ENCODE measurements around the gene ZNF322.
A peak's percentile ranks its signal among the peaks of the same experiment; 100 is the strongest.
"Not testable (repeated sequence)": the region's sequence is repeated elsewhere in the genome, so short reads cannot be mapped to it uniquely, and the experiment has no call there.

Gene ZNF322, protein sequence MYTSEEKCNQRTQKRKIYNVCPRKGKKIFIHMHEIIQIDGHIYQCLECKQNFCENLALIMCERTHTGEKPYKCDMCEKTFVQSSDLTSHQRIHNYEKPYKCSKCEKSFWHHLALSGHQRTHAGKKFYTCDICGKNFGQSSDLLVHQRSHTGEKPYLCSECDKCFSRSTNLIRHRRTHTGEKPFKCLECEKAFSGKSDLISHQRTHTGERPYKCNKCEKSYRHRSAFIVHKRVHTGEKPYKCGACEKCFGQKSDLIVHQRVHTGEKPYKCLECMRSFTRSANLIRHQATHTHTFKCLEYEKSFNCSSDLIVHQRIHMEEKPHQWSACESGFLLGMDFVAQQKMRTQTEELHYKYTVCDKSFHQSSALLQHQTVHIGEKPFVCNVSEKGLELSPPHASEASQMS

DNA sequence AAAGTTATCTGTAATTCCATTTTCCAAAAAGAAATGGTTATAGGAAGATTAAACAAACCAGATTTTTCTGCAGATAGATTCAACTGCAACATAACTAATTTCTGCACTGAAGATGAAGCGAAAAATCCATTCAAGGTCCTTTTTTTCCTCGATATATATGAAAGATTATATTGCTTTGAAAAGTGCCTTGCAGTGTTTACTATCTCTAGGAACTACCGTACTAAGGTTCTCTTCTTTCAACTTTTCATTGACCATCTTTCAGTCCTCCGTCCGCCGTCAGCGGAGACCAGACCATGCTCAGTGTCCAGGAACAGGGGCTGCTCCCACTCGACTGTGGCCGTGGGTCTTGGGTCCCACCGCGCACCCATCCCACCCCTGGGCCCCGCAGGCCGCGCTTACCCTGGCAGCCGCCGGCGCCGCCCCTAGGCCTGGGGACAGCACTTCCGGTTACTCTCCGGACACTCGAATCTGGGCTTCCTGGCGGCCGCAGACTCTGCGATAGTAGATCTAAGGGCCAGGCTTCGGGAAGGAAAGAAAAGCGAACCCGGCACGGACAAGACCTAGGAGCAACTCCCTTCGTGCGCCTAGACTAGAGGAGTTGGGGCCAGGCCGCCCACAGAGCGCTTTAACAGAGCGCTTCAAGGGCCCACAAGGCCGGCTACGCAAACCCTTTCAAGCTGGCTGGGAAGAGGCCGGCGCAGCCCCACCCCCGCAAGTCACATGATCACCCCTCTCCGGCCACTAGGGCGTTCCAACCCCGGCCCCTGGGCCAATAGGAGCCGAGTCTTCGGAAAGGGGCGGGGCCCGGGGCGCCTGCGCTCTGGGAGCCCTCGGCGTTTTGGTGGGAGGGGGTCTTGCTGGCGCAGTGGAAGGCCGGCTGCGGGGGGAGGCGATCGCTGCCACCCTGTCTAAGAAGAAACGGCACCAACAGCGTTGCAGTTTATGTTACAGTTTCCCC is at the start of gene ZNF322:
TSS of gene ZNF322 (minus strand) at position 705 of the 958 bp plus-strand sequence. CDS start 21,193 bp downstream, outside the sequence.
- DNase-seq (ENCODE audit: low spot score) = peak; percentile 97

DNA sequence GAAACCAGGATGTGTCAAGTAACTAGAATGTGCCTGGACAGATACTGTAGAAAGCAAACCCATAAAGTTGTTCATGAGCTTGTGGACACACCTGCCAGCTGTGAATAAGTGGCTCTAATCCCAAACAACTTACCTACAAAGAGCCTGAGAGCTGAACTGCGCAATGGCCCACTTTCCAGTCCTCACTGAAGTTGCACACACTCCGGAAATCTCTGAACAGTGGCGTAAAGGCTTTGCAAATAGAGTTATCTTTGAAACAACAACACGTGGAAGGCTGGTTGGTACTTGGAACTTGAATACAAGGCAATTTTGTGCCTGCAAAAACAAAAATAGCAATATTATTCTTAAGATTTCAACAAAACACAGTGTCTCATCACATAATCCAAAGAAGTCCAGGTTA is 46.2 kb upstream of the ZNF322 start:
- DNase-seq (ENCODE audit: low spot score) = not testable (repeated sequence)

DNA sequence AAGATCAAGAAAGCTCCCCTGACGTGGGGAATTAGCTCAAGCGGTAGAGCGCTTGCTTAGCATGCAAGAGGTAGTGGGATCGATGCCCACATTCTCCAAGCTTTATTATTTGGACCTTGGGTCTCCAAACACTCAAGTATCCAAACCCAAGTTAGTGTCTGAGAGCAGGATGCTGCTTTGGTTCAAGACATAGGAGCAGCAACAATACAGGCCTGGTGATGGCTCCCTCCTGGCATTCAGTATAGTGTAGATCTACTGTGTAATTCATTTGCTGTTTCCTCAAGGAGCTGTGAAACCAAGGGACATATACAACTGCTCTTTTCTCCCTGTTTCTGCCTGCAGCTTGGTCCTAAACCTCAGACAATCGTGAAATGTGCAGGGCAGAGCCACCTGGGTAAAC is 45.8 kb upstream of the ZNF322 start:
- DNase-seq (ENCODE audit: low spot score) = not testable (repeated sequence)

- DNase-seq (ENCODE audit: low spot score) = not testable (repeated sequence)
Observed at GRCh38 chr6:26701023-26701747, 41.6 kb upstream of the ZNF322 start.

GRCh38 chr6:26697496-26697895 is 38.0 kb upstream of the ZNF322 start:
- DNase-seq (ENCODE audit: low spot score) = not testable (repeated sequence)

GRCh38 chr6:26689324-26689947 is 29.9 kb upstream of the ZNF322 start:
- not testable (repeated sequence) for DNase-seq (ENCODE audit: low spot score)

GRCh38 chr6:26682435-26683042 is 23.0 kb upstream of the ZNF322 start:
- DNase-seq (ENCODE audit: low spot score) = not testable (repeated sequence)

DNA sequence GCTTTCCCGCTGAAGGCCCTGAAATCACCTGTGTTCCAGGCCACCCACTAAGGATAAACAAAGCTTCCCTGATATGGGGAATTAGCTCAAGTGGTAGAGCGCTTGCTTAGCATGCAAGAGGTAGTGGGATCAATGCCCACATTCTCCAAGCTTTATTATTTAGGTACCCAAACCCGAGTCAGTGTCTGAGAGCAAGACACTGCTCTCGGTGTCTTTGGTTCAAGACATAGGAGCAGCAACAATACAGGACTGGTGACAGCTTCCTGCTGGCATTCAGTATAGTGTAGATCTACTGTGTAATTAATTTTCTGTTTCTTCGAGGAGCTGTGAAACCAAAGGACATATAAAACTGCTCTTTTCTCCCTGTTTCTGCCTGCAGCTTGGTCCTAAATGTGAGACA is 13.7 kb upstream of the ZNF322 start:
- DNase-seq (ENCODE audit: low spot score) = not testable (repeated sequence)

GRCh38 chr6:26670558-26670957 is 11.0 kb upstream of the ZNF322 start:
- DNase-seq (ENCODE audit: low spot score) = not testable (repeated sequence)

DNA sequence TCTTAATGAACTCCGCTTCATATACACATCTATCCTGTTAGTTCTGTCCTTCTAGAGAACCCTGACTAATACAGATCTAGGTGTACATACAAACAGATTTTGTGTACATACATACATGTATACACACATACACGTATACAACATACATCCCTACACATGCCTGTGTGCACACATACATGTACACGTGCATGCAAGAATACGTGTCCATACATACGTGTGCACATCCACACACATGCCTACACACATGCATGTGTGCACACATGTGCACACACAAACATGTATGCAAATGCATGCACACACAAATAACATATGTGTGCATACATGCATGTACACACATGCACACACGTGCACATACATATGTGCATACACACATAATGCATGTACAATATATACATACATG is 10.5 kb upstream of the ZNF322 start:
- not testable (repeated sequence) for DNase-seq (ENCODE audit: low spot score)

DNA sequence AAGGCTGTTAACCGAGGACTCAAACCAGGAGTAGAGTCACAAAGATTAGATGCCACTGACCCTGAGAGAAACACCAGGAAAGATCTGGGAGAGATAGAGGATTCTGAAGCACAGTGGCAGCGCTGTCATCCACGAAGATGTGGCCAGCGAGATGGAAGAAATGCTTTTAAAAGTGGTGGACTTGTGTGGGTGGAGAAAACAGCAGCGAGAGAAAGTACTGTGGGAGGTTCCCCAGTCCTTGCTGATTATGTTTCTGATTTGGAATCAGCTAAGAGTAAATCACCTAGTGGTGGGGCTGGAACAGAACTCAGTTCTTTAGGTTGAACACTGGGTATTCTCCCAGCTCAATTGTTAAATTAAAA is 435 bp upstream of the ZNF322 start:
- no peak for DNase-seq (ENCODE audit: low spot score)

DNA sequence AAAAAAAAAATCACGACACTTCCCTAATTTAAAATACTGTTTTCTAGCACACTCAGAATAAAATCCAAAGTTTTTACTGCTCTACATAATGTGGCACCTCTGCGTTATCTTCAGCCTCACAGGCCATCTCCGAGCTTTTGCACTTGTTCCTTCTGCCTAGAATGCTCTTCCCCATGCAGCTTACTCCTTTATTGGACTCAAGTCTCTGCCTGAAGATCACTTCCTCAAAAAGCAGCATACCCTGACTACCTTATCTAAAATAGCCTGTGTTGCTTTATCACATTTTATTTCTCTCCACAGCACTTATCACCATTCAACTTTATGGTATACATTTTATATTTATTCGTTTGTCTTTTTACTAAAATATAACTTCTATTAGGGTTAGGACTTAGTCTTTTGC is 2.3 kb downstream of the ZNF322 start:
- no peak for DNase-seq (ENCODE audit: low spot score)

DNA sequence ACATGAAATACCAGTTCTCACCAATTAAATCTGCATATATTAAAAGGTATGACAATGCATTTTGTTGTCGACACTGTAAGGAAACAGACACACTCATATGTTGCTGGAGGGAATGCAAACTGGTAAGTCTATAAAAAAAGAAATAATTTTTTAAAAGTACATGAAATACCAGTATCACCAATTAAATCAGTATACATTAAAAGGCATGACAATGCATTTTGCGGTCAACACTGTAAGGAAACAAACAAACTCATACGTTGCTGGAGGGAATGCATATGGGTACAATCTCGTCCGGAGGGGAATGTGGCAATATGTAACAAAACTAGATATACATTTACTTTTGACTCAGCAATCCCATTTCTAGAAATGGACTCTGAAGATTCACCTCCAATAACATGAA is 6.5 kb downstream of the ZNF322 start:
- no peak for DNase-seq (ENCODE audit: low spot score)

DNA sequence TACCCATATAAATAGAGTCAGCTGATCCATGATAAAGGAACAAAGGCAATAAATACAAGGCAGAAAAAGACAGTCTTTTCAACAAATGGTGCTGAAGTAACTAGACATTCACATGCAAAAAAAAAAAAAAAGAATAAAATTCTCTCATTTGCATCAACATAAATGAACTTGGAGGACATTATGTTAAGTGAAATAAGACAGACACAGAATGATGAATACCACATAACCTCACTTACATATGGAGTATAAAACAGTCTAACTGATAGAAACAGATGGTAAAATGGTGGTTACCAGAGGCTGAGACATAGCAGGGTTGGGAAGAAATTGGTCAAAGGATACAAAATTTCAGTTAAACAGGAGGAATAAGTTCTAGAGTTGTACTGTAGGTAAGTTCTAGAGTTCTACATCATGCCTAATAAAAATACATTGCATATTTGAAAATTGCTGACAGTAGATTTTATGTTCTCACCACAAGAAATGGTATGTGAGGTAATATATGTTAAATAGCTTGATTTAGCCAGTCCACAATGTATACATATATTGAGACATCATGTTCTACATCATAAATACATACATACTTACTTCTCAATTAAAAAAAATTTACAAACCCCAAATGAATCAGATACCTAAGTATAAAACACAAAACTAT is 8.3 kb downstream of the ZNF322 start:
- DNase-seq (ENCODE audit: low spot score) = no peak

- DNase-seq (ENCODE audit: low spot score) = no peak
Observed at GRCh38 chr6:26646074-26646473, 13.5 kb downstream of the ZNF322 start.

DNA sequence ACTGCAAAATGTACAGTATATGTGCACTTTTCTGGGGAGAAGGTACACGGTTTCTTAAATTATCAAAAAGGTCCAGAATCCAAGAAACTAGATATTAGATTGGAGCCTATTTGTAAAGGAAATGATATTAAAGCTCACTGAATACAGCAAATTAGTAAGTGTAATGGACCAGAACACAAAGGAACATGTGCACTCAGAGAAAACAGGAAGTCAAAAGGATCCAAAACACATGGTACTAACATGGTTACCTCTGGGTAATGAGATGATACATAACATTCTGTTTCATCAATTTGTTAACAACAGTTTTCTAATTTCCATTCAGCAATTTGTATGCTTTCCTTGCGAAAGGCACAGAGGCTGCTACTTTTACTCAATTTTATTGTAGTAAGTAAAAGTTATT is 18.7 kb downstream of the ZNF322 start:
- DNase-seq (ENCODE audit: low spot score) = no peak

- DNase-seq (ENCODE audit: low spot score) = no peak
Observed at GRCh38 chr6:26629359-26629758, 30.2 kb downstream of the ZNF322 start.

GRCh38 chr6:26627843-26628242 is 31.7 kb downstream of the ZNF322 start:
- DNase-seq (ENCODE audit: low spot score) = no peak

DNA sequence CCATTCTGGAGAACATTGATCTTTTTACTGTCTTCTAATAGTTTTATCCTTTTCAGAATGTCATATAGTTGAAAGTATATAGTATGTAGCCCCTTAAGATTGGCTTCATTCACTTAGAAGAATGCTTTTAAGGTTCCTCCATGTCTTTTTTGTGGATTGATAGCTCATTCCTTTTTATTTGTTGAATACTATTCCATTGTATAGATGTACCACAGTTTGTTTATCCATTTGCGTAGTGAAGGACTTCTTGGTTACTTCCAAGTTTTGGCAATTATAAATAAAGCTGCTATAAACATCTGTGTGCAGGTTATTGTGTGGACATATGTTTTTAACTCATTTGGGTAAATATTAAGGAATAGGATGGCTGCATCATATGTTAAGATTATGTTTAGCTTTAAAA is 35.0 kb downstream of the ZNF322 start:
- no peak for DNase-seq (ENCODE audit: low spot score)

- no peak for DNase-seq (ENCODE audit: low spot score)
Observed at GRCh38 chr6:26623339-26623859, 36.1 kb downstream of the ZNF322 start.

Measured in ecto neural progenitor cell (in vitro differentiated cells).